Ishikawa (cell line): ENCODE measurements around the gene FIBCD1.

ENCODE experiments used
- CEBPB ChIP-seq: IDR thresholded peaks from 2 replicates; pipeline ENCODE4 v1.6.1; 2012
- CREB1 ChIP-seq: IDR thresholded peaks from 2 replicates; pipeline ENCODE4 v1.6.1; 2012; ENCODE audit warnings: low read depth
- EGR1 ChIP-seq: IDR thresholded peaks from 2 replicates; pipeline ENCODE4 v1.6.1; 2012
- EP300 ChIP-seq: IDR thresholded peaks from 2 replicates; pipeline ENCODE4 v1.6.1; 2012; ENCODE audit warnings: borderline replicate concordance
- FOXM1 ChIP-seq: IDR thresholded peaks from 2 replicates; pipeline ENCODE4 v1.6.1; 2012; ENCODE audit warnings: low read depth, borderline replicate concordance
- NFIC ChIP-seq: IDR thresholded peaks from 2 replicates; pipeline ENCODE4 v1.6.1; 2012
- RAD21 ChIP-seq: IDR thresholded peaks from 2 replicates; pipeline ENCODE4 v1.6.1; 2012; ENCODE audit warnings: low read depth
- TAF1 ChIP-seq: IDR thresholded peaks from 2 replicates; pipeline ENCODE4 v1.6.1; 2012; ENCODE audit warnings: low read depth, mild to moderate bottlenecking
- TCF12 ChIP-seq: IDR thresholded peaks from 2 replicates; pipeline ENCODE4 v1.6.1; 2012; ENCODE audit warnings: low read depth
- TEAD4 ChIP-seq: IDR thresholded peaks from 2 replicates; pipeline ENCODE4 v1.6.1; 2012
- YY1 ChIP-seq: IDR thresholded peaks from 2 replicates; pipeline ENCODE4 v1.6.1; 2012; ENCODE audit warnings: low read depth
- ZBTB7A ChIP-seq: IDR thresholded peaks from 2 replicates; pipeline ENCODE4 v1.6.1; 2012; ENCODE audit warnings: low read depth
- TF ChIP-seq, protein P1 (sequence below): IDR thresholded peaks from 2 replicates; pipeline ENCODE4 v1.6.1; 2012
- TF ChIP-seq, protein P2 (sequence below): IDR thresholded peaks from 2 replicates; pipeline ENCODE4 v1.6.1; 2012; ENCODE audit warnings: low read depth, mild to moderate bottlenecking
- TF ChIP-seq, protein P3 (sequence below): IDR thresholded peaks from 2 replicates; pipeline ENCODE4 v1.6.1; 2012

The FIBCD1 gene

DNA sequence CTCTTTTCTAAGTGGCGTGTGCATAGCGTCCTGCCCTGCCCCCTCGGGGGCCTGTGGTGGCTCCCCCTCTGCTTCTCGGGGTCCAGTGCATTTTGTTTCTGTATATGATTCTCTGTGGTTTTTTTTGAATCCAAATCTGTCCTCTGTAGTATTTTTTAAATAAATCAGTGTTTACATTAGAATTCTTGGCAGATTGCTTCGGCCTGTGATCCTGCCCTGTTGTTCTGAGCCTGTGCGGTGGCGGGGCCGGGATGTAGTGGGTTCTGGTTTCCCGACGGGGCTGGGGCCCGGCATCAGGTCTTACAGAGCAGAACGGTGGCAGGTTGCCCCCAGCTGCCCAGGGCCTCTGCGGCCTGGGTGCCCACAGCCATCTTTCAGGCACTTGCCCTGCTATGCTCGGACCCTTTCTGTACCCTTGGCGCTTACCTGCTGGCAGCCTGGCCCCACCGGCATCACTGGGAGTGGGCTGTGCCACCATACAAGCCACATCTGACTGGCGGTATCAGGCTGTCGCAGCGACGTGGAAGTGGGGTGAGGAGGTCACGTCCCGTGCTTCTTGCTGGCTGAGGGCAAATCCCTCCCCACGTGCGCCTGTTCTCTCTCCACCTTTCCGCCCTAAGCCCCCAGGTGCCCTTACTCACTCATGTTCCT lies 51.4 kb downstream of the FIBCD1 start:
- TF ChIP-seq, protein P1, sequence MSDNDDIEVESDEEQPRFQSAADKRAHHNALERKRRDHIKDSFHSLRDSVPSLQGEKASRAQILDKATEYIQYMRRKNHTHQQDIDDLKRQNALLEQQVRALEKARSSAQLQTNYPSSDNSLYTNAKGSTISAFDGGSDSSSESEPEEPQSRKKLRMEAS: no peak
- TF ChIP-seq EP300 (no peak), CREB1 (no peak), RAD21 (no peak), TEAD4 (no peak), FOXM1 (no peak), TCF12 (no peak), NFIC (no peak), EGR1 (no peak), YY1 (no peak), ZBTB7A (no peak), TAF1 (no peak), CEBPB (no peak)
- TF ChIP-seq, protein P2, sequence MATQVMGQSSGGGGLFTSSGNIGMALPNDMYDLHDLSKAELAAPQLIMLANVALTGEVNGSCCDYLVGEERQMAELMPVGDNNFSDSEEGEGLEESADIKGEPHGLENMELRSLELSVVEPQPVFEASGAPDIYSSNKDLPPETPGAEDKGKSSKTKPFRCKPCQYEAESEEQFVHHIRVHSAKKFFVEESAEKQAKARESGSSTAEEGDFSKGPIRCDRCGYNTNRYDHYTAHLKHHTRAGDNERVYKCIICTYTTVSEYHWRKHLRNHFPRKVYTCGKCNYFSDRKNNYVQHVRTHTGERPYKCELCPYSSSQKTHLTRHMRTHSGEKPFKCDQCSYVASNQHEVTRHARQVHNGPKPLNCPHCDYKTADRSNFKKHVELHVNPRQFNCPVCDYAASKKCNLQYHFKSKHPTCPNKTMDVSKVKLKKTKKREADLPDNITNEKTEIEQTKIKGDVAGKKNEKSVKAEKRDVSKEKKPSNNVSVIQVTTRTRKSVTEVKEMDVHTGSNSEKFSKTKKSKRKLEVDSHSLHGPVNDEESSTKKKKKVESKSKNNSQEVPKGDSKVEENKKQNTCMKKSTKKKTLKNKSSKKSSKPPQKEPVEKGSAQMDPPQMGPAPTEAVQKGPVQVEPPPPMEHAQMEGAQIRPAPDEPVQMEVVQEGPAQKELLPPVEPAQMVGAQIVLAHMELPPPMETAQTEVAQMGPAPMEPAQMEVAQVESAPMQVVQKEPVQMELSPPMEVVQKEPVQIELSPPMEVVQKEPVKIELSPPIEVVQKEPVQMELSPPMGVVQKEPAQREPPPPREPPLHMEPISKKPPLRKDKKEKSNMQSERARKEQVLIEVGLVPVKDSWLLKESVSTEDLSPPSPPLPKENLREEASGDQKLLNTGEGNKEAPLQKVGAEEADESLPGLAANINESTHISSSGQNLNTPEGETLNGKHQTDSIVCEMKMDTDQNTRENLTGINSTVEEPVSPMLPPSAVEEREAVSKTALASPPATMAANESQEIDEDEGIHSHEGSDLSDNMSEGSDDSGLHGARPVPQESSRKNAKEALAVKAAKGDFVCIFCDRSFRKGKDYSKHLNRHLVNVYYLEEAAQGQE: no peak
- TF ChIP-seq, protein P3, sequence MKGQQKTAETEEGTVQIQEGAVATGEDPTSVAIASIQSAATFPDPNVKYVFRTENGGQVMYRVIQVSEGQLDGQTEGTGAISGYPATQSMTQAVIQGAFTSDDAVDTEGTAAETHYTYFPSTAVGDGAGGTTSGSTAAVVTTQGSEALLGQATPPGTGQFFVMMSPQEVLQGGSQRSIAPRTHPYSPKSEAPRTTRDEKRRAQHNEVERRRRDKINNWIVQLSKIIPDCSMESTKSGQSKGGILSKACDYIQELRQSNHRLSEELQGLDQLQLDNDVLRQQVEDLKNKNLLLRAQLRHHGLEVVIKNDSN: no peak

DNA sequence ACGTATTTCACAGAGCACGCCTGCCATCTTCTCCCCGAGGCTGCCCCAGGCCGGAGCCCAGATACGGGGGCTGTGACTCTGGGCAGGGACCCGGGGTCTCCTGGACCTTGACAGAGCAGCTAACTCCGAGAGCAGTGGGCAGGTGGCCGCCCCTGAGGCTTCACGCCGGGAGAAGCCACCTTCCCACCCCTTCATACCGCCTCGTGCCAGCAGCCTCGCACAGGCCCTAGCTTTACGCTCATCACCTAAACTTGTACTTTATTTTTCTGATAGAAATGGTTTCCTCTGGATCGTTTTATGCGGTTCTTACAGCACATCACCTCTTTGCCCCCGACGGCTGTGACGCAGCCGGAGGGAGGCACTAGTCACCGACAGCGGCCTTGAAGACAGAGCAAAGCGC lies 52.1 kb downstream of the FIBCD1 start:
- TF ChIP-seq TEAD4 (no peak), CREB1 (no peak), NFIC (no peak), FOXM1 (no peak), ZBTB7A (no peak), EP300 (no peak), YY1 (no peak)
- TF ChIP-seq, protein P2: no peak
- TF ChIP-seq, protein P3: no peak

DNA sequence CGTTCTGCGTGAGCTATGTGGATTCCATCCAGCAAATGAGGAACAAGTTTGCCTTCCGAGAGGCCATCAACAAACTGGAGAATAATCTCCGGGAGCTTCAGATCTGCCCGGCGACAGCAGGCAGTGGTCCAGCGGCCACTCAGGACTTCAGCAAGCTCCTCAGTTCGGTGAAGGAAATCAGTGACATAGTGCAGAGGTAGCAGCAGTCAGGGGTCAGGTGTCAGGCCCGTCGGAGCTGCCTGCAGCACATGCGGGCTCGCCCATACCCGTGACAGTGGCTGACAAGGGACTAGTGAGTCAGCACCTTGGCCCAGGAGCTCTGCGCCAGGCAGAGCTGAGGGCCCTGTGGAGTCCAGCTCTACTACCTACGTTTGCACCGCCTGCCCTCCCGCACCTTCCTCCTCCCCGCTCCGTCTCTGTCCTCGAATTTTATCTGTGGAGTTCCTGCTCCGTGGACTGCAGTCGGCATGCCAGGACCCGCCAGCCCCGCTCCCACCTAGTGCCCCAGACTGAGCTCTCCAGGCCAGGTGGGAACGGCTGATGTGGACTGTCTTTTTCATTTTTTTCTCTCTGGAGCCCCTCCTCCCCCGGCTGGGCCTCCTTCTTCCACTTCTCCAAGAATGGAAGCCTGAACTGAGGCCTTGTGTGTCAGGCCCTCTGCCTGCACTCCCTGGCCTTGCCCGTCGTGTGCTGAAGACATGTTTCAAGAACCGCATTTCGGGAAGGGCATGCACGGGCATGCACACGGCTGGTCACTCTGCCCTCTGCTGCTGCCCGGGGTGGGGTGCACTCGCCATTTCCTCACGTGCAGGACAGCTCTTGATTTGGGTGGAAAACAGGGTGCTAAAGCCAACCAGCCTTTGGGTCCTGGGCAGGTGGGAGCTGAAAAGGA lies 53.3 kb downstream of the FIBCD1 start:
- TF ChIP-seq ZBTB7A (no peak), CREB1 (no peak), YY1 (no peak), CEBPB (no peak), EGR1 (no peak), EP300 (no peak), TAF1 (no peak), NFIC (no peak), RAD21 (no peak), TEAD4 (no peak), TCF12 (no peak), FOXM1 (no peak)
- TF ChIP-seq, protein P3: no peak
- TF ChIP-seq, protein P2: no peak
- TF ChIP-seq, protein P1: no peak
